Left lung (tissue), 10 donors: ENCODE data around the gene PECR. TPM values are rescaled to one million over a fixed set of nuclear protein-coding genes. Genes with fewer than 3 reads are reported as not detected.

Experiments
- ATAC-seq: fragments of 200-7000 bp; cut with Tn5 transposase; one replicate; pipeline ENCODE4 v1.9.1; 2020; ENCODE audit warnings: moderate library complexity
- DNase-seq, 4 donors: peaks; one replicate each; pipeline ENCODE4 v3.0.0-alpha.2; 2013 to 2020
- H3K27ac ChIP-seq, 2 donors: fragments of 200-600 bp; sonication (generic) in 1 of 2; one replicate each; pipeline versions ENCODE4 v1.5.0 to v1.8.0; 2020 to 2021
- H3K27me3 ChIP-seq, 2 donors: fragments of 200-600 bp; sonication (generic) in 1 of 2; one replicate each; pipeline versions ENCODE4 v1.5.0 to v1.8.0; 2020 to 2021
- H3K36me3 ChIP-seq, 2 donors: fragments of 200-600 bp; sonication (generic) in 1 of 2; one replicate each; pipeline versions ENCODE4 v1.5.0 to v1.8.0; 2020 to 2021
- H3K4me1 ChIP-seq, 2 donors: fragments of 200-600 bp; one replicate each; pipeline ENCODE4 v1.8.0; 2021
- H3K4me3 ChIP-seq, 2 donors: fragments of 200-600 bp; sonication (generic) in 1 of 2; one replicate each; pipeline versions ENCODE4 v1.5.0 to v1.8.0; 2020 to 2021; ENCODE audit warnings: mild to moderate bottlenecking in 1 of 2
- H3K9me3 ChIP-seq, 2 donors: fragments of 200-600 bp; sonication (generic) in 1 of 2; one replicate each; pipeline versions ENCODE4 v1.5.0 to v1.8.0; 2020 to 2021
- CTCF ChIP-seq, 2 donors: fragments of 200-600 bp; sonication (generic) in 1 of 2; IDR thresholded peaks; one replicate each; pipeline versions ENCODE4 v1.5.0 to v1.8.0; 2021; ENCODE audit warnings: antibody characterized with exemption in 2 of 2
- intact Hi-C, 2 donors: fragments of 100-400 bp; cut with DNase I; formaldehyde crosslinking; loops; one replicate each; pipeline versions ENCODE4 v1.11.2 to v1.14.2; 2022
- polyA plus RNA-seq, 6 donors: library from polyadenylated mRNA; unstranded; fragments of 120-200 nt; gene quantifications; one replicate each; pipeline ENCODE4 v1.2.1, GENCODE V29; 2013; ENCODE audit not compliant: insufficient read length in 6 of 6
- total RNA-seq, 2 donors: library from RNA; stranded (reverse); fragmentation: NEBNext Ultra II Directional; extraction: Animal tissue kit (Norgen Biotek cat#: 25700); gene quantifications; one replicate each; pipeline ENCODE4 v1.2.1, GENCODE V29; 2021
- donor health status: DM: no; HTN: yes; CAD: no.
- donor health status: DM: no; HTN: no; CAD: no.

PECR gene
- total and polyA plus RNA-seq, 8 donors: 9.8 to 17.3 (median 11.6) TPM

GRCh38 chr2:216114714-216115531, 33.3 kb upstream of the PECR start:
- DNase-seq (peak; percentile 94 to 100 (median 100)), ATAC-seq (peak; percentile 92)
- TF ChIP-seq CTCF (IDR thresholded peaks at IDR 0.05): peak; percentile 61 to 85
- intact Hi-C loops: no loop called here
- H3K9me3 ChIP-seq: no peaks in the 10 kb centered on the region
- peaks cover 18 to 88% of the 10 kb centered on the region in 2 donors for H3K4me1 ChIP-seq
- H3K27me3 ChIP-seq: no peaks in the 10 kb centered on the region
- H3K27ac ChIP-seq: peak overlapping the region; percentile 89
- H3K36me3 ChIP-seq: peaks cover 0 to 78% of the 10 kb centered on the region in 2 donors
- peak overlapping the region; percentile 41 to 52 for H3K4me3 ChIP-seq

- intact Hi-C loops: no loop called here
Measured at GRCh38 chr2:216114382-216114713, 32.7 kb upstream of the PECR start.

GRCh38 chr2:216113572-216113971, 32.0 kb upstream of the PECR start:
- no peak for TF ChIP-seq CTCF (IDR thresholded peaks at IDR 0.05)
- peak overlapping the region in 1 of 2 donors; percentile 89 for H3K27ac ChIP-seq
- DNase-seq: no peak
- no peak for ATAC-seq
- peaks cover 0 to 65% of the 10 kb centered on the region in 2 donors for H3K36me3 ChIP-seq
- H3K4me3 ChIP-seq: no peak overlapping the region
- H3K9me3 ChIP-seq: no peaks in the 10 kb centered on the region
- no peaks in the 10 kb centered on the region for H3K27me3 ChIP-seq
- H3K4me1 ChIP-seq: peaks cover 21 to 81% of the 10 kb centered on the region in 2 donors
- intact Hi-C loops: no loop called here

More at GRCh38 chr2:216114382-216114713, 32.7 kb upstream of the PECR start:
- H3K36me3 ChIP-seq: peaks cover 0 to 73% of the 10 kb centered on the region in 2 donors
- no peaks in the 10 kb centered on the region for H3K27me3 ChIP-seq
- no peak for TF ChIP-seq CTCF (IDR thresholded peaks at IDR 0.05)
- no peaks in the 10 kb centered on the region for H3K9me3 ChIP-seq
- DNase-seq: no peak
- H3K27ac ChIP-seq: peak overlapping the region in 1 of 2 donors; percentile 89
- H3K4me3 ChIP-seq: peak overlapping the region in 1 of 2 donors; percentile 52
- no peak for ATAC-seq
- H3K4me1 ChIP-seq: peaks cover 18 to 84% of the 10 kb centered on the region in 2 donors

GRCh38 chr2:216112926-216113325, 31.3 kb upstream of the PECR start:
- no peaks in the 10 kb centered on the region for H3K27me3 ChIP-seq
- no peak overlapping the region for H3K27ac ChIP-seq
- intact Hi-C loops: no loop called here
- no peak for ATAC-seq
- no peaks in the 10 kb centered on the region for H3K9me3 ChIP-seq
- H3K4me1 ChIP-seq: peaks cover 24 to 78% of the 10 kb centered on the region in 2 donors
- no peak for DNase-seq
- no peak for TF ChIP-seq CTCF (IDR thresholded peaks at IDR 0.05)
- peaks cover 0 to 58% of the 10 kb centered on the region in 2 donors for H3K36me3 ChIP-seq
- H3K4me3 ChIP-seq: no peak overlapping the region

- ATAC-seq (no peak), DNase-seq (no peak)
- Histone ChIP-seq H3K27me3 (no peaks in the 10 kb centered on the region), H3K4me1 (peaks cover 24 to 62% of the 10 kb centered on the region in 2 donors), H3K9me3 (no peaks in the 10 kb centered on the region), H3K27ac (no peak overlapping the region), H3K36me3 (peaks cover 0 to 40% of the 10 kb centered on the region in 2 donors), H3K4me3 (peak overlapping the region in 1 of 2 donors; percentile 89)
- intact Hi-C loops: no loop called here
- TF ChIP-seq CTCF (IDR thresholded peaks at IDR 0.05): no peak
Measured at GRCh38 chr2:216111122-216111521, 29.5 kb upstream of the PECR start.
